Fibroblast of skin of left quadriceps (primary cell): ENCODE results near the gene KCNT1.

Experiments used
- DNase-seq, 2 experiments: peaks; one replicate each; pipeline ENCODE4 v3.0.0-alpha.2; 2013; ENCODE audit warnings: low read depth in 2 of 2

Gene KCNT1

GRCh38 chr9:135765416-135765815, 63.4 kb downstream of the KCNT1 start:
- no peak for DNase-seq

DNA sequence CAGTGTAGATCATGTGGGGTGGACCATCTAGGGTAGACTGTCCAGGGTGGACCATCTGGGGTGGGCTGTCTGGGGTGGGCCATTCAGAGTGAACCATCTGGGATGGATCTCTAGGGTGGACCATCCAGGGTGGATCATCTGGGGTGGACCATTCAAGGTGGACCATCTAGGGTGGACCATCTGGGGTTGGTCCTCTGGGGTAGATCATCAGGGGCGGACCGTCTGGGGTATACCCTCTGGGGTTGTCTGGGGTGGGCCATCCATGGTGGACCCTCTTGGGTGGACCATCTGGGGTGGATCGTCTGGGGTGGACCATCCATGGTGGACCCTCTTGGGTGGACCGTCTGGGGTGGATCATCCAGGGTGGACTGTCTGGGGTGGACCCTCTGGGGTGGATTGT, 64.3 kb downstream of the KCNT1 start:
- no peak for DNase-seq

GRCh38 chr9:135766707-135767106, 64.7 kb downstream of the KCNT1 start:
- DNase-seq = no peak

DNA sequence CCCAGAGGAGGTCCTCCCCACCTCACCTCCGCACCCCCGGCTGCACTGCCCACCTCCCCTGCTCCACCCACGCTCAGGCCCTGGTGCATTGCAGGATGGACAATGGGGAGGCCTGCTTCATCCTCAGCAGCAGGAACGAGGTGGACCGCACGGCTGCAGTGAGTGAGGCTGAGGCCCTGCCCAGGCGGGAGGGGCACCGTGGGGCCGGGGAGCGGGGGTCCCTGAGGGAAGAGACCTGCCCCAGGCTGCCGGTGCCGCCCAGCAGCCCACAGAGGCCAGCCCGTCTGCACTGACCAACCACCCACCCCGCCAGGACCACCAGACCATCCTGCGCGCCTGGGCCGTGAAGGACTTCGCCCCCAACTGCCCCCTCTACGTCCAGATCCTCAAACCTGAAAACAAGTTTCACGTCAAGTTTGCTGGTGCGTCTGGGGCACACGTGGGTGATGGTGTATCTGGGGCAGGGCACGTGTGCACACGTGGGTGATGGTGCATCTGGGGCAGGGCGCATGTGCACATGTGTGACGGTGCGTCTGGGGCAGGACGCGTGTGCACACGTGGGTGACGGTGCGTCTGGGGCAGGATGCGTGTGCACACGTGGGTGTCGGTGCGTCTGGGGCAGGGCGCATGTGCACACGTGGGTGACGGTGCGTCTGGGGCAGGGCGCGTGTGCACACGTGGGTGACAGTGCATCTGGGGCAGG, 66.7 kb downstream of the KCNT1 start:
- no peak for DNase-seq

DNA sequence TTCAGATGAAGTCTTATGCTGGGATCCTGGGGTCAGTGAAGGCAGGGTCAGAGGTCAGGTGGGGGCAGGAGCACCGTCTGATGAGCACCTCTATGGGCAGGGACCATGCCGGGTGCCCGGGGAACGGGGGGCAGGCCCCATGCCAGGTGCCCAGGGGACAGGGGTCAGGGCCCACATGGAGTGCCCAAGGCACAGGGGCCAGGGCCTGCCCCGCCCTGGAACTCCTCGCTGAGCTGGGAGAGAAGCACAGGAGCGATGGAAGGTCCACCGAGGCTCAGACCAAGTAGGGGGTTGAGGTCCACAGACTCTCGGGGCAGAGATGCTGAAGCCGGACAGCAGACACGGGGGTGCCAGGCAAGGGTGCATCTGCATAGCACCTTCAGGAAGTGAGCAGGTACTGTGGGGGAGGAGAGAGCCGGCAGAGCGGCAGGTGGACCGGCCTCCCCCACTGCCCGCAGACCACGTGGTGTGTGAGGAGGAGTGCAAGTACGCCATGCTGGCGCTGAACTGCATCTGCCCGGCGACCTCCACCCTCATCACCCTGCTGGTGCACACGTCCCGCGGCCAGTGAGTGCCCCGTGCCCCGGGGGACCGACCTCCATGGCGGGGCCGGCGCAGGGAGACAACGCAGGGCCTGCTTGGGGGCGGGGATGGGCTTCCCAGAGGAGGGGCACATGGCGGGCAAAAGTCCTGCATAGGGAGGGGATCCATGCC, 67.7 kb downstream of the KCNT1 start:
- DNase-seq = no peak

DNA sequence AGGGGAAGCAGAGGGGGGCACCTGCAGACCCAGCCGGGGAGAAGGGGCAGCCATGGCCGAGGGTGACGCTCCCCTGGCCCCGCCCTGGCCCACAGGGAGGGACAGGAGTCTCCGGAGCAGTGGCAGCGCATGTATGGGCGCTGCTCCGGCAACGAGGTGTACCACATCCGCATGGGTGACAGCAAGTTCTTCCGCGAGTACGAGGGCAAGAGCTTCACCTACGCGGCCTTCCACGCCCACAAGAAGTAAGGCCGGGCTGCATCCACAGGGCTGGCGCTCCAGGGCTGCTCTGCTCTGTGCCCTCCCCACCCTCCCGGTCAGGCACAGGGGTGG, 68.2 kb downstream of the KCNT1 start:
- no peak for DNase-seq

GRCh38 chr9:135770771-135771170, 68.8 kb downstream of the KCNT1 start:
- DNase-seq = no peak

GRCh38 chr9:135771401-135772051, 69.5 kb downstream of the KCNT1 start:
- no peak for DNase-seq

DNA sequence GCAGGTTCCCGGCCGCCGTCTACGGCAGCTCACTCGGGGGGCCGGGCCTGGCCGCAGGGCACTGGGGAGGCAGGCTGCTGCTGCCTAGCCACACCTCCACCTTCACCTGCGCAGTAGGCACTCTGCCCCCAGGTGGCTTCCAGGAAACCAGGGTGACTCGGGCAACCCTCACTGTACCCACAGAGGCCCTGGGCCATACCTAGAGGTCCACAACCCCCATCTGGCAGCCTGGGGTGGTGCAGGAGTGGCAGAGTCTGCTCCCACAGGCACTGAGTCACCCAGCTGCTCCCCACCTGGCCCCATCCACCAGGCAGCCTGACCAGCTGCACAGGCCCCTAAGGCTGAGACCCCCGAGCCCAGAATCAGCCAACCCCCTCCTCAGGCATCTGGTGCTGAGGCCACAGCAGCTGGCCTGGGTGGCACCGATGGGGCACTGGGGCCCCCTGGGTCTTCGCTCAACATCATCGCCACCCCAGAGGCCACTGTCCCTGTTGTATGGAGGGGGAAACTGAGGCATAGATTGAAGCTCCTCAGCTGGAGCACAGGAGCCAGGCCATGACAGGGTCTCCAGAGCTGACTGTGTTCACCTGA, 70.2 kb downstream of the KCNT1 start:
- DNase-seq = no peak

DNA sequence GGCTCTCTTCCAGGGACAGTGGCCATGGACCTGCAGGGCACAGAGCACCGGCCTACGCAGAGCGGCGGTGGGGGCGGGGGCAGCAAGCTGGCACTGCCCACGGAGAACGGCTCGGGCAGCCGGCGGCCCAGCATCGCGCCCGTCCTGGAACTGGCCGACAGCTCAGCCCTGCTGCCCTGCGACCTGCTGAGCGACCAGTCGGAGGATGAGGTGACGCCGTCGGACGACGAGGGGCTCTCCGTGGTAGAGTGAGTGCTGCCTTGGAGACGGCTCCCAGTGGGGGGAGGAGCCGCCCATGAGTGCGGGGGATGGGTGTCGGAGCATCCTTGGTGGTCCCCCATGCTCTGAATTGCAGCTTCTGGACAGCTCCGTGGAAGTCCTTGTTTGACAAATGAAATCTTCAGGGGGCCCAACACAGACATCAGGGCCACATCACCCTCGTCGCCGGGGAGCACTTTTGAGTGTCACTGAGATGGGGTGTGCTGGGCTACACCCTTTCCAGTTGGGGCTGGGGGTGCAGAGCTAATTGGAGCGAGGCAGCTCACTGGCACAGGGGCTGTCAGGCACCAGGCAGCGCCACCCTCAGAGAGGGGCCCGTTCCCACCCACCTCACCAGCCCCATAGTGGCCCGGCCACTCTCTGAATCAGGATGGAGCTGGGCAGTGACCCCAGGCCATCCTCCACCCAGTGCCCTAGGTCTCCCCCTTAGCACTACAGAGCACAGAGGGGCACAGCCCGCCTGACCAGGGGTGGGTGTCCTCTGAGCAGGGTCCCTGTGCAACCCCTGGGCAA, 70.9 kb downstream of the KCNT1 start:
- no peak for DNase-seq

GRCh38 chr9:135773530-135774238, 71.7 kb downstream of the KCNT1 start:
- DNase-seq = no peak

DNA sequence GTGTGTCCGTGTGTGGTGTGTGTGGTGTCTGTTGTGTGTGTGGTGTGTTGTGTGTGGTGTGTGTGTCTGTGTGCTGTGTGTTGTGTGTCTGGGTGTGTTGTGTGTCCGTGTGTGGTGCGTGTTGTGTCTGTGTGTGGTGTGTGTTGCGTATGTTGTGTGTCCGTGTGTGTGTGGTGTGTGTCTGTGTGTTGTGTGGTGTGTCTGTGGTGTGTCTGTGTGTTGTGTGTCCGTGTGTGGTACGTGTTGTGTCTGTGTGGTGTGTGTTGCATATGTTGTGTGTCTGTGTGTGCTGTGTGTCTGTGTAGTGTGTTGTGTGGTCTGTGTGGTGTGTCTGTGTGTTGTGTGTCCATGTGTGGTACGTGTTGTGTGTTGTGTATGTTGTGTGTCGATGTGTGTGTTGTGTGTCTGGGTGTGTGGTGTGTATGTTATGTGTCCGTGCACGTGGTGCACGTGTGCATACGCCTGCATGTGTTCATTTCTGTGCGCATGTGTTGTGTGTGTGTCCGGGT, 72.3 kb downstream of the KCNT1 start:
- no peak for DNase-seq

- no peak for DNase-seq
These were observed 73.0 kb downstream of the KCNT1 start for GRCh38 chr9:135774794-135775525.

DNA sequence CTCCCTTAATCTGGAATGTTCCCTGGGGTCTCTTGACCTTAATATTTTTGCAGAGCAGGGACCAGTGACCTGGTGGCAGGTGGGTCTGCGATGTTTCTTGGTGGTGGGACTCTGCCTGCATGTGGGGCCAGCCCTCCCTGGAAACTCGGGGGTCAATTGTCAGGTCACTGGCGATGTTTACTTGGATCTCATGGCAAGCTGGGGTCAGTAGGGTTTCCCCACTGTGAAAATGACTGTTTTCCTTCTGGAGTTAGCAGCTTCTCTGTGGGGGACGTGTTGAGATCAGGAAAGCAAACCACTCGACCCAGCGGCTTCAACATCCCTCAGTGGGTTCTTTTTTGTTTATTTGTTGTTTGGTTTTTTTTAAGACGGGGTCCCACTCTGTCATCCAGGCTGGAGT, 73.9 kb downstream of the KCNT1 start:
- no peak for DNase-seq

GRCh38 chr9:135776893-135777622, 75.1 kb downstream of the KCNT1 start:
- DNase-seq = no peak

- DNase-seq = no peak
These were observed 75.7 kb downstream of the KCNT1 start for GRCh38 chr9:135777623-135778177.

DNA sequence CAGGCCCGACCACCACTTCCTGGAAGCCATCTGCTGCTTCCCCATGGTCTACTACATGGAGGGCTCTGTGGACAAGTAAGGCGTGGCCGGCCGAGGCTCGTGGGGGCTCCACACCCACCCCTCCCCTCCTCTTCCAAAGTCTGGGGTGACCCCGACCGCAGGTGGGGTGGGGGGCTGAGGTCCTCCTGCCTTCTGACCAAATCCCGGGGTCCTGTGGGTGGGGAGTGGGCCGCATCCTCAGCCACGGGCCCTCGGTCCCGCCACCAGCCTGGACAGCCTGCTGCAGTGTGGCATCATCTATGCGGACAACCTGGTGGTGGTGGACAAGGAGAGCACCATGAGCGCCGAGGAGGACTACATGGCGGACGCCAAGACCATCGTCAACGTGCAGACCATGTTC, 76.4 kb downstream of the KCNT1 start:
- DNase-seq = no peak

DNA sequence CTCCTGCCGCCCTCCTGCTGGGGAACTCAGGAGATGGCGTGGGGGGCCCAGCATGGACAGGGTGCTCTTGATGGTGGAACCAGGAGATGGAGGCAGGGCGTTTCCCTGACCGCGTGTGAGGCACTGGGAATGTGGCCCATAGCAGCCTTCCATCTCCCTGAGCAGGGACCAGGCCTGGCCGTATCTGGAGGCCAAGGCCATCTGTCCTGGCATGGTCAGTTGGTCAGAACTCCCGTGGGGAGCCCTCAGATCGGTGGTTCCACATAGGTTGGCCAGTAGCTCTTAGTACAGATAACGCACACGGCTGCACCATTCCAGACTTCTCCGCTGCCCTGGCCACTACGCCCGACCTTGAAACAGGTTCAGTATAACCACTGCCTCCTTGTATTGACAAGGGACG, 77.6 kb downstream of the KCNT1 start:
- DNase-seq = no peak

- DNase-seq = no peak
These were observed 78.1 kb downstream of the KCNT1 start for GRCh38 chr9:135780086-135780485.
